ENCODE data around the gene RBFOX2. TPM values are rescaled to one million over a fixed set of nuclear protein-coding genes. Genes with fewer than 3 reads are reported as not detected.

RBFOX2 gene
- total and polyA plus RNA-seq, 2 donors (not counting 3 experiments of a cell fraction or from before 2014, with no cell fraction given), result 125 to 142 TPM

- Histone ChIP-seq H3K9me3 (replicated peaks; ENCODE audit: control insufficient read depth, insufficient read depth, low read length) (no peaks in the 10 kb centered on the region), H3K27ac (ENCODE audit: insufficient read depth, low read depth, low read length) (no peak overlapping the region), H3K4me2 (ENCODE audit: insufficient read depth, low read length) (no peak overlapping the region), H3K79me2 (ENCODE audit: control insufficient read depth, insufficient read depth, low read length) (no peaks in the 10 kb centered on the region), H3K4me3 (replicated peaks in 1 of 3; ENCODE audit: insufficient read depth in 1 of 3, low read depth in 1 of 3, low read length in 3 of 3) (no peak overlapping the region), H4K20me1 (replicated peaks; ENCODE audit: control insufficient read depth, extremely low read depth, insufficient read depth, low read length) (no peaks in the 10 kb centered on the region), H3K9ac (replicated peaks; ENCODE audit: extremely low read depth, insufficient read depth, low read length) (no peak overlapping the region), H3K36me3 (ENCODE audit: control insufficient read depth in 2 of 2, extremely low read depth in 1 of 2, insufficient read depth in 2 of 2, low read length in 2 of 2) (peaks cover 5 to 14% of the 10 kb centered on the region in 2 experiments), H3K4me1 (ENCODE audit: control insufficient read depth, extremely low read depth, insufficient read depth, low read length) (no peaks in the 10 kb centered on the region), H3K9me1 (replicated peaks; ENCODE audit: control insufficient read depth, extremely low read depth, insufficient read depth, low read length) (no peaks in the 10 kb centered on the region), H2AFZ (ENCODE audit: low read depth, low read length) (no peak overlapping the region), H3K27me3 (ENCODE audit: control insufficient read depth in 2 of 2, insufficient read depth in 2 of 2, low read length in 2 of 2) (no peaks in the 10 kb centered on the region)
- ChIA-PET POLR2A (no interaction called here), CTCF (interaction anchor here (0.9 to 1.2 kb wide), 2 partner anchors 52 to 330 kb away, joined by 3 to 5 read pairs; no protein-coding TSS in a partner anchor)
- dilution Hi-C loops (cut with MboI; ENCODE audit: extremely low pct_ligation_motif_present, low sequenced_read_pairs), result no loop called here
- FAIRE-seq, result no peak
- no peak for DNase-seq (ENCODE audit: low read depth, low spot score)
- no TSS peak for BruUV-seq (replicated peaks)
- TF ChIP-seq EZH2 (IDR thresholded peaks at IDR 0.05; ENCODE audit: borderline replicate concordance, low read depth, low read length, severe bottlenecking), result no peak
- TF ChIP-seq MAX (IDR thresholded peaks at IDR 0.05; ENCODE audit: insufficient read depth, insufficient read length), result no peak
- TF ChIP-seq JUN (IDR thresholded peaks at IDR 0.05; ENCODE audit: borderline replicate concordance, insufficient read depth, insufficient read length, low read depth), result no peak
- TF ChIP-seq POLR2AphosphoS5 (IDR thresholded peaks at IDR 0.05; ENCODE audit: insufficient read depth, low read depth, low read length), result no peak
- TF ChIP-seq POLR2A (IDR thresholded peaks at IDR 0.05; ENCODE audit: low read depth, low read length), result no peak
- no peak for TF ChIP-seq FOS (IDR thresholded peaks at IDR 0.05; ENCODE audit: borderline replicate concordance, insufficient read depth, low read length)
- no peak for TF ChIP-seq GATA2 (IDR thresholded peaks at IDR 0.05; ENCODE audit: insufficient read depth, insufficient read length, low read depth, low read length)
- TF ChIP-seq CTCF (IDR thresholded peaks at IDR 0.05; ENCODE audit: extremely low read depth in 1 of 2, insufficient read depth in 1 of 2, low read depth in 1 of 2, low read length in 2 of 2), result no peak
- no peak for TF ChIP-seq MYC (IDR thresholded peaks at IDR 0.05; ENCODE audit: low read depth, low read length)
- intact Hi-C loops (cut with micrococcal nuclease), result loop anchor here (10.0 kb wide), 1 partner anchor 91 kb away; the partner anchor contains the start of gene APOL6
Observed at GRCh38 chr22:35736166-35736565, 292.5 kb downstream of the RBFOX2 start.
